ENCODE measurements around the gene CTTN.

CTTN gene

GRCh38 chr11:70473873-70474690, 75.8 kb downstream of the CTTN start:
- no peak for TF ChIP-seq CTCF (IDR thresholded peaks at IDR 0.05; ENCODE audit: insufficient read depth, low read depth, low read length, missing control alignments)
- no peak for DNase-seq (ENCODE audit: low read depth)
- H3K4me3 ChIP-seq (ENCODE audit: low read length), result no peak overlapping the region

- TF ChIP-seq CTCF (IDR thresholded peaks at IDR 0.05; ENCODE audit: insufficient read depth, low read depth, low read length, missing control alignments), result no peak
- no peak for DNase-seq (ENCODE audit: low read depth)
- H3K4me3 ChIP-seq (ENCODE audit: low read length), result no peak overlapping the region
Observed at GRCh38 chr11:70474710-70475109, 76.4 kb downstream of the CTTN start.

- H3K4me3 ChIP-seq (ENCODE audit: low read length), result no peak overlapping the region
- no peak for DNase-seq (ENCODE audit: low read depth)
- no peak for TF ChIP-seq CTCF (IDR thresholded peaks at IDR 0.05; ENCODE audit: insufficient read depth, low read depth, low read length, missing control alignments)
Observed at GRCh38 chr11:70476669-70477068, 78.3 kb downstream of the CTTN start.

- DNase-seq (ENCODE audit: low read depth), result no peak
- no peak for TF ChIP-seq CTCF (IDR thresholded peaks at IDR 0.05; ENCODE audit: insufficient read depth, low read depth, low read length, missing control alignments)
- no peak overlapping the region for H3K4me3 ChIP-seq (ENCODE audit: low read length)
Observed at GRCh38 chr11:70477176-70477575, 78.8 kb downstream of the CTTN start.

GRCh38 chr11:70477609-70478008, 79.3 kb downstream of the CTTN start:
- no peak for DNase-seq (ENCODE audit: low read depth)
- no peak for TF ChIP-seq CTCF (IDR thresholded peaks at IDR 0.05; ENCODE audit: insufficient read depth, low read depth, low read length, missing control alignments)
- H3K4me3 ChIP-seq (ENCODE audit: low read length), result no peak overlapping the region

- H3K4me3 ChIP-seq (ENCODE audit: low read length), result no peak overlapping the region
- no peak for DNase-seq (ENCODE audit: low read depth)
- TF ChIP-seq CTCF (IDR thresholded peaks at IDR 0.05; ENCODE audit: insufficient read depth, low read depth, low read length, missing control alignments), result no peak
Observed at GRCh38 chr11:70478166-70478890, 80.0 kb downstream of the CTTN start.

All from epithelial cell of esophagus (primary cell).